Trophoblast cell (in vitro differentiated cells and primary cell): ENCODE results near the gene GALNTL6.

ENCODE experiments used
- DNase-seq, 2 donors: peaks; one replicate each; pipeline ENCODE4 v3.0.0-alpha.2; 2016
- H2AFZ ChIP-seq: 2 replicates; pipeline ENCODE4 v1.6.1; 2013; ENCODE audit warnings: low read length, moderate library complexity, mild to moderate bottlenecking; ENCODE audit not compliant: insufficient read depth, poor library complexity
- H2AK5ac ChIP-seq: 2 replicates; pipeline ENCODE4 v1.6.1; 2013; ENCODE audit warnings: mild to moderate bottlenecking, low read length
- H2BK120ac ChIP-seq: 2 replicates; pipeline ENCODE4 v1.6.1; 2013; ENCODE audit warnings: low read length, mild to moderate bottlenecking, moderate library complexity; ENCODE audit not compliant: insufficient read depth, poor library complexity
- H2BK12ac ChIP-seq: 2 replicates; pipeline ENCODE4 v1.6.1; 2013; ENCODE audit warnings: mild to moderate bottlenecking, low read length, moderate library complexity
- H2BK5ac ChIP-seq: 2 replicates; pipeline ENCODE4 v1.6.1; 2013; ENCODE audit warnings: low read length, low read depth, moderate library complexity, mild to moderate bottlenecking; ENCODE audit not compliant: poor library complexity
- H3K14ac ChIP-seq: 2 replicates; pipeline ENCODE4 v1.6.1; 2013; ENCODE audit warnings: mild to moderate bottlenecking, low read length
- H3K18ac ChIP-seq: 2 replicates; pipeline ENCODE4 v1.6.1; 2013; ENCODE audit warnings: mild to moderate bottlenecking, low read length
- H3K23ac ChIP-seq: 2 replicates; pipeline ENCODE4 v1.6.1; 2013; ENCODE audit warnings: low read length
- H3K27ac ChIP-seq: 2 replicates; pipeline ENCODE4 v1.5.1; 2013; ENCODE audit warnings: low read depth, mild to moderate bottlenecking, inconsistent platforms, low read length, moderate library complexity
- H3K27me3 ChIP-seq: 2 replicates; pipeline ENCODE4 v1.6.1; 2013; ENCODE audit warnings: inconsistent platforms, mild to moderate bottlenecking, low read length, moderate library complexity; ENCODE audit not compliant: insufficient read depth
- H3K36me3 ChIP-seq, 2 experiments: 1 replicate in 1 of 2; 2 replicates in 1 of 2; pipeline ENCODE4 v1.6.1; 2013; ENCODE audit warnings: low read length in 2 of 2, mild to moderate bottlenecking in 2 of 2, moderate library complexity in 1 of 2; ENCODE audit not compliant: insufficient read depth in 2 of 2, control insufficient read depth in 1 of 2
- H3K4ac ChIP-seq: 2 replicates; pipeline ENCODE4 v1.6.1; 2013; ENCODE audit warnings: low read depth, mild to moderate bottlenecking, low read length, moderate library complexity
- H3K4me1 ChIP-seq, 2 experiments: 1 replicate in 1 of 2; 2 replicates in 1 of 2; pipeline ENCODE4 v1.6.1; 2013; ENCODE audit warnings: low read length in 2 of 2, mild to moderate bottlenecking in 2 of 2, moderate library complexity in 1 of 2; ENCODE audit not compliant: insufficient read depth in 2 of 2, control insufficient read depth in 1 of 2
- H3K4me2 ChIP-seq: 2 replicates; pipeline ENCODE4 v1.6.1; 2013; ENCODE audit warnings: inconsistent platforms, mild to moderate bottlenecking, low read length, moderate library complexity
- H3K4me3 ChIP-seq: 2 replicates; pipeline ENCODE4 v1.5.1; 2013; ENCODE audit warnings: mild to moderate bottlenecking, low read depth, low read length, inconsistent platforms
- H3K79me1 ChIP-seq: one replicate; pipeline ENCODE4 v1.6.1; 2013; ENCODE audit warnings: low read length
- H3K79me2 ChIP-seq: 2 replicates; pipeline ENCODE4 v1.6.1; 2013; ENCODE audit warnings: low read length, mild to moderate bottlenecking; ENCODE audit not compliant: control insufficient read depth, insufficient read depth, poor library complexity
- H3K9ac ChIP-seq: 2 replicates; pipeline ENCODE4 v1.6.1; 2013; ENCODE audit warnings: mild to moderate bottlenecking, low read length
- H3K9me3 ChIP-seq: 2 replicates; pipeline ENCODE4 v1.6.1; 2013; ENCODE audit warnings: low read depth, mild to moderate bottlenecking, control low read depth, inconsistent platforms, low read length; ENCODE audit not compliant: insufficient read depth
- H4K12ac ChIP-seq: 2 replicates; pipeline ENCODE4 v1.6.1; 2013; ENCODE audit warnings: low read depth, mild to moderate bottlenecking, low read length, moderate library complexity
- H4K8ac ChIP-seq: 2 replicates; pipeline ENCODE4 v1.6.1; 2013; ENCODE audit warnings: low read depth, mild to moderate bottlenecking, low read length, moderate library complexity
- H4K91ac ChIP-seq: one replicate; pipeline ENCODE4 v1.6.1; 2013; ENCODE audit warnings: low read depth, mild to moderate bottlenecking, low read length, moderate library complexity
- whole genome bisulfite sequencing: extraction: QIAGEN DNeasy Blood & Tissue Kit; methylation state at CpG from one replicate; pipeline ENCODE4 v1.1.7; 2013; ENCODE audit warnings: missing lambda C conversion rate; ENCODE audit not compliant: insufficient read length, insufficient coverage; ENCODE audit errors: extremely low coverage; 5-methylcytosine and 5-hydroxymethylcytosine counted together

The GALNTL6 gene

DNA sequence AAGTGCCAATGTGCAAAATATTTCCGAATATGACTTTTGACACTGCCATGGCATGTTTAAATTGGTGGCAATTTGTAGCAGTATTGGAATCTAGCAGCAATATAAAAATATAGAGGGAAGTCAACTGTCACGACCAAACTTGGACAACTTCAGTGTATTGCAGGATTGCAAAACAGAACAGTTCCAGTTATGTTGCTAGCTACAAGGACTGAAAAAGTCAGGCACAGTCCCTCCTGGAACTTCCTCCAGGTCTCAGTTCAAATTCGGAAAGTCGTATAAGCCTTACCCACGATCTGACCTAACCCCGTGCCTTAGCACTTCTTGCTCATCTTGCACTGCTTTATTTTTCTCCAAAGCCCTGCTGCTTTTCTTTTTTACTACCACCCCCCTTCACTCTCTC, 965.4 kb downstream of the GALNTL6 start:
- no peak overlapping the region for H3K4ac ChIP-seq
- no peak overlapping the region for H2AK5ac ChIP-seq
- H3K9me3 ChIP-seq = no peaks in the 10 kb centered on the region
- H4K91ac ChIP-seq = no peak overlapping the region
- DNase-seq = no peak
- H3K4me2 ChIP-seq = no peak overlapping the region
- no peak overlapping the region for H3K14ac ChIP-seq
- no peak overlapping the region for H3K27ac ChIP-seq
- H3K4me3 ChIP-seq = no peak overlapping the region
- no peak overlapping the region for H4K8ac ChIP-seq
- H2AFZ ChIP-seq = no peak overlapping the region
- no peak overlapping the region for H3K23ac ChIP-seq
- H3K27me3 ChIP-seq = no peaks in the 10 kb centered on the region
- no peak overlapping the region for H2BK120ac ChIP-seq
- no peaks in the 10 kb centered on the region for H3K79me1 ChIP-seq
- no peak overlapping the region for H3K18ac ChIP-seq
- H2BK12ac ChIP-seq = no peak overlapping the region
- no peaks in the 10 kb centered on the region for H3K36me3 ChIP-seq
- no peak overlapping the region for H3K9ac ChIP-seq
- no peaks in the 10 kb centered on the region for H3K79me2 ChIP-seq
- no peak overlapping the region for H4K12ac ChIP-seq
- H2BK5ac ChIP-seq = no peak overlapping the region
- no peaks in the 10 kb centered on the region for H3K4me1 ChIP-seq
- no CpG with 5 or more reads among the region's 6 CpGs for WGBS

DNA sequence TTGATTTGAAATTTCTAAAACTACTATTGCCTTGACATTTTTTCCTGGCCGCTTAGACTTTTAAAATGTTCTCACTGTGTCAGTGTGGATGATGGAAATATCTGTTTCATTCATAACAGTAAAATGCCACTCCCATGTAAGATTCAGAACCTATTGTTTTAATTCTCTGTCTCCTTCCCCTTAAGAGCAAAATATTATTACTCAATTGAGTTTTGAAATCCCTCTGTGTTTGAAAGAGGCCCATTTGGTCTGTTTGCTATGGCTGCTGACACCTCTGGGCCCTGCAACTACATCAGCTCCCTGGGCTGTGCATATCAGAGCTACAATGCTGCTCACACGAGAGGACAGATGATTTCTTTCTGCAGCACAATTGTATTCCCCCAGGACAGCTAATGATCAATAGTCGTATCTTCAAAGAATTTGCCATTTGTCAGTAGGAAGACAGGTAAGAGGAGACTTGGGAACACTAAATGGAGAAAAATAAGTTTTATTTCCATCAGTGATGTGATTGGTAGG, 967.4 kb downstream of the GALNTL6 start:
- no CpG with 5 or more reads among the region's 3 CpGs for WGBS
- H3K14ac ChIP-seq = no peak overlapping the region
- no peaks in the 10 kb centered on the region for H3K27me3 ChIP-seq
- no peak overlapping the region for H3K23ac ChIP-seq
- H3K4me1 ChIP-seq = no peaks in the 10 kb centered on the region
- no peak overlapping the region for H4K12ac ChIP-seq
- no peak overlapping the region for H3K9ac ChIP-seq
- H2BK120ac ChIP-seq = no peak overlapping the region
- H3K36me3 ChIP-seq = no peaks in the 10 kb centered on the region
- H2BK12ac ChIP-seq = no peak overlapping the region
- no peak overlapping the region for H4K8ac ChIP-seq
- no peak overlapping the region for H3K27ac ChIP-seq
- no peak overlapping the region for H3K4me2 ChIP-seq
- H4K91ac ChIP-seq = no peak overlapping the region
- no peak overlapping the region for H2BK5ac ChIP-seq
- no peak overlapping the region for H3K4ac ChIP-seq
- H3K79me1 ChIP-seq = no peaks in the 10 kb centered on the region
- DNase-seq = no peak
- no peaks in the 10 kb centered on the region for H3K9me3 ChIP-seq
- H2AFZ ChIP-seq = no peak overlapping the region
- no peak overlapping the region for H2AK5ac ChIP-seq
- no peak overlapping the region for H3K4me3 ChIP-seq
- H3K79me2 ChIP-seq = no peaks in the 10 kb centered on the region
- H3K18ac ChIP-seq = no peak overlapping the region

DNA sequence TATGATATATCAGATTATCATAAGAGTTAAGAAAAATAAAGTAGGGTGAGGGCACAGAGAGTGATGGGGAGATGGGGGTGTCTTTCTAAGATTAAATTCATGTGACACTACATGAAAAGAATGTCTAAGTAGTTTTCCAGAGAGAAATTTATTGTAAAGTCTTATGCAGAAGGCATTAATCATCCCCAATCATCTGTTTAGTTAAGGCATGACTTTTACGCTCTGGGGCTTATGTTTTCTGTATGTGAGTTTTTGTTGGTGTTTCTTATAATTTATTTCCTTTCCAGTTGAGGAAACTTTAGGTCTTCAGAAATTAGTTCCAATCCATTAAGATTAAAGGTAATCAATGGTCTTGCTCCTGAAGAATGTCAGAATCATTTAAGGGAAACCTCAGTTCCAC, 972.4 kb downstream of the GALNTL6 start:
- H3K18ac ChIP-seq = no peak overlapping the region
- no peak overlapping the region for H2BK12ac ChIP-seq
- no peak overlapping the region for H2BK5ac ChIP-seq
- H3K4me2 ChIP-seq = no peak overlapping the region
- no peaks in the 10 kb centered on the region for H3K27me3 ChIP-seq
- no peak overlapping the region for H3K9ac ChIP-seq
- H2BK120ac ChIP-seq = no peak overlapping the region
- no peaks in the 10 kb centered on the region for H3K36me3 ChIP-seq
- H3K23ac ChIP-seq = no peak overlapping the region
- H3K14ac ChIP-seq = no peak overlapping the region
- H3K4ac ChIP-seq = no peak overlapping the region
- no peak overlapping the region for H3K4me3 ChIP-seq
- H3K4me1 ChIP-seq = no peaks in the 10 kb centered on the region
- H2AFZ ChIP-seq = no peak overlapping the region
- H3K79me1 ChIP-seq = no peaks in the 10 kb centered on the region
- no peak for DNase-seq
- H4K91ac ChIP-seq = no peak overlapping the region
- no peak overlapping the region for H3K27ac ChIP-seq
- no peaks in the 10 kb centered on the region for H3K79me2 ChIP-seq
- H4K8ac ChIP-seq = no peak overlapping the region
- H4K12ac ChIP-seq = no peak overlapping the region
- no peak overlapping the region for H2AK5ac ChIP-seq
- WGBS = no CpG with 5 or more reads among the region's 1 CpG
- H3K9me3 ChIP-seq = no peaks in the 10 kb centered on the region

DNA sequence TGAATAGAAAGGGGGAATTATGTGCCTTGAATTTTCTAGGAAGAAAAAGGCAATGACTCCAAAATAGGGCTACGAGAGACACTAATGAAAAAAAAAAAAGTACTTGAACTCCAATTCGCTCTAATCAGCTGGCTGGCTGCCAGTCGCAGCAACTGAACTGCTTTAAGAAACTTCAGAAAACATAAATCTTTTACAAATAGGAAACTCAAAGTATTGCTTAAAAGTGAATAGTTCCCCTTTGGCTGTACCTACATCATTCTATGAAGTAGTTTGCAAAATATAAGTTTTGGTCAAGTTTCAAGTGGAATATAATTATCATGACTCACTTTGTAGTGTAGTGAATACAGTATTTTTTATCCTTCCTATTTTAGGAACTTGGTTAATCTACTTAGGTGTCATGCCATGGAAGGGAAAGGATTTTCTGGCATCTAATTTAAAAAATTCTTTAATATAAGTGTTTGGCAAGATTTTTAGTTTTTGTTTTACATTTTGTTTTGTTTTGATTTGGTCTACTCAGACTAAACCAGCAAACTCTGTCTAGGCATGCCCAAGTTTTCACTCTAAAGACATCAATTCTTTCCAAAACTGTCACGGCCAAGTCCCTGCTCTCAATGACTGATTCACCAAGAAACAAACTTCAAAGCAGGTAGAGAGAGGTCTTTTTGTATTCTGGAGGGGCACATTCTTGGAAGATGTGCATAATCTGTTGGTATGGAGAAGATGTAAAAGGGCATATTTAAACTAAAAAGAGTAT, 973.0 kb downstream of the GALNTL6 start:
- Histone ChIP-seq H3K9ac (no peak overlapping the region), H3K27me3 (no peaks in the 10 kb centered on the region), H4K8ac (no peak overlapping the region), H2BK12ac (no peak overlapping the region), H3K18ac (no peak overlapping the region), H2AK5ac (no peak overlapping the region), H4K12ac (no peak overlapping the region), H3K4me3 (no peak overlapping the region), H3K4me1 (no peaks in the 10 kb centered on the region), H3K4me2 (no peak overlapping the region), H4K91ac (no peak overlapping the region), H3K23ac (no peak overlapping the region), H2BK5ac (no peak overlapping the region), H3K27ac (no peak overlapping the region), H3K9me3 (no peaks in the 10 kb centered on the region), H2AFZ (no peak overlapping the region), H3K79me2 (no peaks in the 10 kb centered on the region), H3K36me3 (no peaks in the 10 kb centered on the region), H3K4ac (no peak overlapping the region), H3K79me1 (no peaks in the 10 kb centered on the region), H2BK120ac (no peak overlapping the region), H3K14ac (no peak overlapping the region)
- WGBS = no CpG with 5 or more reads among the region's 4 CpGs
- DNase-seq = no peak
